Measurements from ENCODE around the gene PTPN7. TPM values are rescaled to one million over a fixed set of nuclear protein-coding genes. Genes with fewer than 3 reads are reported as not detected.
"Not testable (repeated sequence)": the region's sequence is repeated elsewhere in the genome, so short reads cannot be mapped to it uniquely, and the experiment has no call there.

PTPN7 gene
- total RNA-seq, 8 experiments from 2014 or later: 0.27 to 2.4 (median 0.64) TPM

DNA sequence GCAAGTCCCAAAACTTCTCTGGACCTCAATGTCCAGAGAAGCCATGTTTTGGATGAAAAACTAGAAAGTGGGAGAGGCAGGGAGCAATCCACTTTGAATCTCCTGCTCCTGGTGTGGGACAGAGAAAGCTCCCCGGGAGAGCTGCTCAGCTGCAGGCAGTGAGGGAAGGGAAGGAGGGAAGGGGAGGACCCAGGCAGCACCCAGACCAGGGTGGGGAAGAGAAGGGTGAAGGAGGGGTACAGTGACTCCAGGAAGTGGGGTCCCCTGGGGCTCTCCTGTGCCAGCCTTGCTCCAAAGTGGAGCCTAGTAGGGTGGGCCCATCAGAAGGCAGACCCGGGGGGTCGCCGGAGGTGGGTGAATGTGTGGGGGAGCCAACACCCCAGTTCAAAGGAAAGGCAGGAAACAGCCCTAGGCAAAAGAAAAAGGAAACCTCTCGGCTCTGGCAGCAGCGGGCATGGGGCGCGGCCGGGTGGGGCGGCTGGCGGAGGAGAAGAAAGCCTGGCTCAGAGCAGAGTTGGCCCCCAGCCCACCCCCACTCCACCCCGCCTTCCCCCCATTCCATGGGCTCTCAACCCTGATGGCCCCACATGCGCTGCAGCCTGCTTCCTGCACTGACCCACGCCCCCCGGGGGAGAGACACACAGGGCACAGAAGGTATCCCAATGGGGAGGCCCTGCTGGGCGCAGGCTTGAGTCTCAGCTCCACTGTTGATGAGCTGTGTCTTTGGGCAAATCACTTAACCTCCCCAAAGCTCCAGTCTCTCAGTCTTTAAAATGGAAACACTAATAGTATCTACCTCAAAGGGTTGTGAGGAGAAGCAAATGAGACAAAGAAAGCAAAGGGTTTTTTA, 38.9 kb upstream of the PTPN7 start:
- in situ Hi-C loops (cut with MboI; ENCODE audit: low pct_unique_long_range_greater_than_20kb in 2 of 9, low sequenced_read_pairs in 9 of 9, unreplicated experiment in 9 of 9): loop anchor here in 3 of 9 experiments (25.0 kb wide), 2 partner anchors 113 to 513 kb away; partner anchors contain the start of gene SYT2 (in 1 of the 3)
- H3K27ac ChIP-seq: no peak overlapping the region
- H3K4me1 ChIP-seq (replicated peaks in 1 of 2): no peaks in the 10 kb centered on the region
- WGBS, 10 experiments: 40 to 90% (median 75%) methylated on average over 2 to 4 of the region's 16 CpGs; no CpG with 5 or more reads in 6 of the 10 experiments
- H3K4me3 ChIP-seq: no peak overlapping the region
- ATAC-seq (replicated peaks in 6 of 8): no peak

DNA sequence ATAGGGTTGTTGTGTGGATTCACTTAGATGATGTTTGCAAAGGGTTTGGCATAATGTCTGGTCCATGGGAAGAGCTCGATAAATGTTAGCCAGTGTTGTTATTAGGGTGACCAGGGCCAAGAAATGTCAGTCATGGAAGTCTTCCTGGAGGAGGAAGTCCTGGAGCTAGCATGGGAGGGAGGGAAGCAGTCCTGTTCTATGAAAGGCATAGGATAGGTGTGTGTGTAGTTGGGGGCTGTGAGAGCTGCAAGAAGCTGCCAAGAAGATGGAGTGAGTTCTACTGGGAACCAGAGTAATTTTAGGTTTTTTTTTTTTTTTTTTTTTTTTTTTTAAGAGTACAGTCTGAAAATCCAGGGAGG, 37.9 kb upstream of the PTPN7 start:
- H3K4me3 ChIP-seq: no peak overlapping the region
- in situ Hi-C loops (cut with MboI; ENCODE audit: low pct_unique_long_range_greater_than_20kb in 2 of 9, low sequenced_read_pairs in 9 of 9, unreplicated experiment in 9 of 9): loop anchor here in 3 of 9 experiments (25.0 kb wide), 2 partner anchors 114 to 514 kb away; partner anchors contain the start of gene SYT2 (in 1 of the 3)
- no peak overlapping the region for H3K27ac ChIP-seq
- 50 to 80% (median 67%) methylated on average over 1 of the region's 1 CpG; no CpG with 5 or more reads in 5 of the 10 experiments for WGBS, 10 experiments
- ATAC-seq (replicated peaks in 6 of 8): no peak
- no peaks in the 10 kb centered on the region for H3K4me1 ChIP-seq (replicated peaks in 1 of 2)

DNA sequence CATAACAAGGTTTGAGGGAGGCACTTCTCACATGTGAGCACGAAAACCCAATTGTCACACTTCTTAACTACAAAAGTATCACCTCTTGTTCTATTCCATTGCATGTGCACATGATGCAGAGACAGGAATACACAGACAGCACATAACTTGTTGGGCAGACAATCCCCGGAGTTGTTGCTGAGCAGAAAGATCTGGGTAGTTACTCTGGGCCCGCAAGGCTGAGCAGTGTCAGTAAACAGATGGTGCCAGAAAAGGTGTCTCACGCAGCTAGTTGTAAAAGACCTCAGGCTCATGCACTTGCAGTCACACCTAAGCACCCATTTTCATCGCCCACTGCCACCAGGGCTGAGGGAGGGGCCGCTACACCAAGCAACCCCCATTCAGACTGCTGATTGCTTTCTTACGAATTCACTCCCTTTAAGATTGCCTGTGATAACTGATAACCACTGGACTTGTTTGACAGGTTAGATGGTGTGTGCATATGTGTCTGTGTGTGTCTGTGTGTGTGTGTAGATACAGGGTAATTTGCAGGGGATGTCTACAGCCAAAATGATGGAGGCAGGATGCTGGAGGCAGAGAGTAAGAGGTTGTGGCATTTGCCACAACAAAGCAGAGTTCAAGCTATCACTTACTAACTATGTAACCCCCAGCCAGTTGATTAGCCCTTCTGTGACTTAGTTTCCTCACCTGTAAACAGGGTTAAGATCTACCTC, 37.4 kb upstream of the PTPN7 start:
- no peaks in the 10 kb centered on the region for H3K4me1 ChIP-seq (replicated peaks in 1 of 2)
- H3K4me3 ChIP-seq: no peak overlapping the region
- in situ Hi-C loops (cut with MboI; ENCODE audit: low pct_unique_long_range_greater_than_20kb in 2 of 9, low sequenced_read_pairs in 9 of 9, unreplicated experiment in 9 of 9): loop anchor here in 3 of 9 experiments (25.0 kb wide), 2 partner anchors 114 to 514 kb away; partner anchors contain the start of gene SYT2 (in 1 of the 3)
- no peak overlapping the region for H3K27ac ChIP-seq
- 40 to 87% (median 80%) methylated on average over 1 to 7 of the region's 7 CpGs; no CpG with 5 or more reads in 3 of the 10 experiments for WGBS, 10 experiments
- no peak for ATAC-seq (replicated peaks in 6 of 8)

DNA sequence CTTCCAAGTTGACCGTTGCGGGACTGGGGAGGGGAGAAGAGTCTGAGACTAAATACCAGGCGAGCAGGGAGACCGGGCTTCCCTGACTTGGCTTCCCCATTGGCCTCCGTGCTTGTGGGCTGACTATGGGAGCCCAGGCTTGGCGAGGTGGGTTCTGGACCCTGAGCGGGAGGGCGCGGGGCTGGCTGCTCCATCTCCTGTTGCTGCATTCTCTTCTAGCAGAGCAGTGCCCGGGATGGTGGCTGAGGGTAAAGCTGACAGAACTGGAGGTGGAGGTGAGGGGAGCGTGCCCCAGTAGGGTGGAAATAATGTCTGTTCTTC, 33.9 kb upstream of the PTPN7 start:
- in situ Hi-C loops (cut with MboI; ENCODE audit: low pct_unique_long_range_greater_than_20kb in 2 of 9, low sequenced_read_pairs in 9 of 9, unreplicated experiment in 9 of 9): loop anchor here in 3 of 9 experiments (25.0 kb wide), 2 partner anchors 118 to 518 kb away; partner anchors contain the start of gene SYT2 (in 1 of the 3)
- Histone ChIP-seq H3K4me1 (replicated peaks in 1 of 2) (no peaks in the 10 kb centered on the region), H3K27ac (no peak overlapping the region), H3K4me3 (no peak overlapping the region)
- ATAC-seq (replicated peaks in 6 of 8): no peak
- no CpG with 5 or more reads among the region's 11 CpGs for WGBS, 10 experiments

DNA sequence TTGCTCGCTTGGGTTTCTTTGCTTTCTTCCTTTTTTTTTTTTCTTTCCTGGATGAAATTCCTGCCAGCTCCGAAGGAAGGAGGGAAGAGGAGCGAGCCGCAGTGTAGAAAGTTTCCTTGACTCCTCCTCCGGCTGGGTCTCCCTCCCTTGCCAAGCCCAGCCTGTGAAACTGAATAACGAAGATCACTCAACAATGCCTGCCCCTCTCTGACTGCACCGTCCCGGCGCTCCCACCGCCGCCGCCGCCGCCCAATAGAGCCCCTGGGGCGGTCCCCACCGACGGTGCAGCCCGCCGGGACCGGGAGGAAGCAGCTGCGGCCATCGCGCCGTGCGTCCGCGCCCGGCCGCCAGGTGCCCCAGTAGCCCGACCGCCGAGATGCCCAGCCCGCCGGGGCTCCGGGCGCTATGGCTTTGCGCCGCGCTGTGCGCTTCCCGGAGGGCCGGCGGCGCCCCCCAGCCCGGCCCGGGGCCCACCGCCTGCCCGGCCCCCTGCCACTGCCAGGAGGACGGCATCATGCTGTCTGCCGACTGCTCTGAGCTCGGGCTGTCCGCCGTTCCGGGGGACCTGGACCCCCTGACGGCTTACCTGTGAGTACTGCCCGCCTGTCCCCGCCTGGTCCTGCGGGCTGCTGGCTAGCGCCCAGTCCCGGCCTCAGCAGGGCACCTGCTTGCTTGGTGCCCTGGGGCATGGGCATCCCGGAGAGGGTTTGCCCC, 33.4 kb upstream of the PTPN7 start, which contains the start of gene LGR6:
LGR6 (plus strand) TSS at position 186 of the 714 bp plus-strand sequence; CDS start at position 377, 191 bp downstream.
- 2 to 20% (median 9%) methylated on average over 1 to 7 of the region's 61 CpGs; no CpG with 5 or more reads in 4 of the 10 experiments for WGBS, 10 experiments
- peaks cover 0 to 4% of the 10 kb centered on the region in 2 donors for H3K4me1 ChIP-seq (replicated peaks in 1 of 2)
- H3K4me3 ChIP-seq: no peak within 1 kb of the TSS
- no peak within 1 kb of the TSS for H3K27ac ChIP-seq
- in situ Hi-C loops (cut with MboI; ENCODE audit: low pct_unique_long_range_greater_than_20kb in 2 of 9, low sequenced_read_pairs in 9 of 9, unreplicated experiment in 9 of 9): loop anchor here in 3 of 9 experiments (25.0 kb wide), 2 partner anchors 119 to 519 kb away; partner anchors contain the start of gene SYT2 (in 1 of the 3)
- peak; percentile 23 to 48 (median 42) for ATAC-seq (replicated peaks in 6 of 8)

DNA sequence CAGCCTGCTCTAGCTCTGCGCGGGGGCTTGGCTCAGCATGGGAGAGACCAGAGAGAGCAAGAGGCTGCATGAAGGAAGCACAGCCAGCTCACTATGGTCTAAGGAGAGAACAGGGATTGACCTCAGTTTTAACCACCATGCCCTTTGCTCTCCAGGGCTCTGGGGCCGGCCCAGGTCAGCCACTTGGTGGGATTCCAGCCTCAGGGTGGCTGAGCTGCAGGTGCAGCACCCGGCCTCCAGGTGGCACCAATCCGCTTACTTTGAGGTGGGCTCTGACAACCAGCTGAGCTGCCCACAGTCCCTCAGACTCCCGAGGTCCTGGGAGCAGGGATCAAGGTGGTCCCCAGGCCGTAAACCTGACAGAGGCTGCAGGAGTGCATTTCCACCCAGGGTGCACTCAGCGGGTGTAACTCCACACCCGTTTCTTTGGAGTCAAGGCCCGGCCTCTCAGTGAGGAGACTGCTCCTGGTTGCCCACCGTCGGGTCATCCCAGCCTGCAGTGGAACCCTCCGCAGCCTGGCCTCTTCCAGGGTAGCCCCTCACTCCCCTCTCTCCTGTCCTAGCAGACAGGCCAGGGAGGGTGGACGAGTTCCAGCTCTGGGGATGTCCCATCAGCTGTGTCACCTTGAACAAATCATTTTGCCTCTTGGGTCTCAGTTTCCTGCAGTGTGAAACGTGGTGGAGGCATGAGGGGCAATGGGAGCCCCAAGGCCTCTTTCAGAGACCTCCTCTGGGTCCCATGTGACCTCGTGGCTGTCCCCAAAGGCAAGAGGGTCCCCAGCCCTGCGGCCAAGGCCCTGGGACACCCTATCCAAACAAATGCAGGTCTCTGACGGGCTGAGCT, 32.6 kb upstream of the PTPN7 start:
- Histone ChIP-seq H3K4me1 (replicated peaks in 1 of 2) (peaks cover 0 to 7% of the 10 kb centered on the region in 2 donors), H3K4me3 (no peak overlapping the region), H3K27ac (no peak overlapping the region)
- in situ Hi-C loops (cut with MboI; ENCODE audit: low pct_unique_long_range_greater_than_20kb in 2 of 9, low sequenced_read_pairs in 9 of 9, unreplicated experiment in 9 of 9): loop anchor here in 3 of 9 experiments (25.0 kb wide), 2 partner anchors 119 to 519 kb away; partner anchors contain the start of gene SYT2 (in 1 of the 3)
- WGBS, 10 experiments: 0 to 53% (median 23%) methylated on average over 2 to 14 of the region's 18 CpGs; no CpG with 5 or more reads in 1 of the 10 experiments
- peak in 7 of 8 experiments; percentile 26 to 63 (median 41) for ATAC-seq (replicated peaks in 6 of 8)

DNA sequence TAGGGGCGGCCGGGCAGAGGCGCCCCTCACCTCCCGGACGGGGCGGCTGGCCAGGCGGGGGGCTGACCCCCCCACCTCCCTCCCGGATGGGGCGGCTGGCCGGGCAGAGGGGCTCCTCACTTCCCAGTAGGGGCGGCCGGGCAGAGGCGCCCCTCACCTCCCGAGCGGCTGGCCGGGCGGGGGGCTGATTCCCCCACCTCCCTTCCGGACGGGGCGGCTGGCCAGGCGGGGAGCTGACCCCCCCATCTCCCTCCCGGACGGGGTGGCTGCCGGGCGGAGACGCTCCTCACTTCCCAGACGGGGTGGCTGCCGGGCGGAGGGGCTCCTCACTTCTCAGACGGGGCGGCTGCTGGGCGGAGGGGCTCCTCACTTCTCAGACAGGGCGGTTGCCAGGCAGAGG, 31.0 kb upstream of the PTPN7 start:
- in situ Hi-C loops (cut with MboI; ENCODE audit: low pct_unique_long_range_greater_than_20kb in 2 of 9, low sequenced_read_pairs in 9 of 9, unreplicated experiment in 9 of 9): loop anchor here in 3 of 9 experiments (25.0 kb wide), 2 partner anchors 121 to 521 kb away; partner anchors contain the start of gene SYT2 (in 1 of the 3)
- not testable (repeated sequence) for H3K4me1 ChIP-seq (replicated peaks in 1 of 2); H3K27ac ChIP-seq; H3K4me3 ChIP-seq; ATAC-seq (replicated peaks in 6 of 8)
- WGBS, 10 experiments: no CpG with 5 or more reads among the region's 33 CpGs

DNA sequence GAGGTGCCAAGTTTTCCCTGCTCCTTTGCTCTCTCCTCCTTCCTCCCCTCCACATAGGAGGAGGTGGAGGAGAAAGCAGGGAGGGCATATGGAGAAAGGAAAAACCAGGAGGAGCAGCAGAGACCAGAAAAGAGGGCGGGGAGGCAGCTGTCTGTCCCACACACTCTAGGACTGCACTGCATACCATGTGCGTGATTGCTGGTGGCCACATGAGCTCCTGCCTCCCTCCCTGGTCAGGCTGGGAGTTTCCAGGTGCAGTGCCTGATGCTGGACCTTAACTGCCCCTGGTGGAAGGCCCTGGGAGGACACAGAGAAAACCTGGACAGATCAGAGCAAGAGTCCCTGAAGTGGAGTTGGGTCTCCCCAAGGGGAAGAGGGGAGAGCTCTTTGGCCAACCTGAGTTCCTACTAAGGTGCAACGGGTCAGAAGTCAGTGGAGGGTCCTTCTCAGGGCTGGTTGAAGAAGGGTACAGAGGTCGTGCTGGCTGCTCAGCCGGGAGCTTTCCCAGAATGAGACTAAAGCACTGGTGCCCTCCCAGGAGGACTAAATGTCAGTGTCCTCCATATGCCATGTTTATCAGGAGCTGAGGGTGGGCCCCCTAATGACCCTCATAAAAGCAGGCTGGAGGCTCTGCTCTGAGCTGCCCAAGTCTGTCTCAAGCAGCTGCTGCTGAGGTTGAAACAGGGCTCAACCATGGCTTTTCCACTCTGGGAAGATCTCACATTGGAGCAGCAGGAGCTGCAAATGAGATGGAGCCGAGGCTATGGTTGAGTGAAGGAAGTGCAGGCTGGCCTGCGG, 29.7 kb upstream of the PTPN7 start:
- WGBS, 10 experiments: 10 to 81% (median 74%) methylated on average over 2 to 6 of the region's 7 CpGs; no CpG with 5 or more reads in 6 of the 10 experiments
- Histone ChIP-seq H3K4me3 (no peak overlapping the region), H3K4me1 (replicated peaks in 1 of 2) (peaks cover 0 to 7% of the 10 kb centered on the region in 2 donors), H3K27ac (no peak overlapping the region)
- in situ Hi-C loops (cut with MboI; ENCODE audit: low pct_unique_long_range_greater_than_20kb in 2 of 9, low sequenced_read_pairs in 9 of 9, unreplicated experiment in 9 of 9): loop anchor here in 7 of 9 experiments (5.0 to 25.0 kb wide), 4 partner anchors 122 to 522 kb away; partner anchors contain the start of gene SYT2 (in 1 of the 7)
- ATAC-seq (replicated peaks in 6 of 8): peak in 3 of 8 experiments; percentile 54 to 89 (median 69)

DNA sequence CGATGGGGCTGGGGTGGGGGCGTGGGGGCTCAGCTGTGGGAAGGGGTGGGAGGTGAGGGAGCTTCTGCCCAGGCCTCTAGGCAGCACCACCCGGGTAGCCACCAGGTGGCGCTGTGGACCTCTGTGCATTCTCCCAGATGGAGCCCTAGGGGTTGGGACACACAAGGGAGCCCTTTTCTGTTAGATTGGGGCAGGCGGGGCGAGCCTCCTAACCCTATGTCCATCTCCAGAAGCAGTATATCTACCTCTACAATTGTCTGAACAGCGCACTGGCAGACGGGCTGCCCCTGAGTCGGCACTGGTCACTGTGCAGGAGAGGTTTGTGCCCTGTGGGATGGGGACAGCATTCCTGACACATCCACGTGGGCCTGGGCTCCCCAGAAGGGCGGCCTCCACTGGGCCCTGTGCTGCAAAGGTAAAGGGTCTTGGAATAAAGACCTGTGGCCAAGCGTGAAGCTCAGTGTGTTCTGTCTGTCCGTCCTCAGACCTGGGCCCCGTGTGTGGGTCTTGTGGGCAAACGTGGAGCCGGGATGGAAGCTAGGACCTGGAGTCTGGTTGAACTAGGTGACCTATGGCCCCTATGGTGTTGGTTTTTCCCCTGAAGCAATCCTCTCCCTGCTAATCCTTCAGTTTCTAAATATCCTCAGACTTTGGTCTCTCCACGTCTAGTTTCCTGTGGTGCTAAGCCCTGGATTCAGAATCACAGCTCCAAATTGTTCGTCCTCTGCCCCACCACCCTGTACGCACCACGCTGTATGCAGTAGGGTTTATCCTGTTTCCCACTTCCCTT, 28.8 kb upstream of the PTPN7 start:
- 17 to 86% (median 80%) methylated on average over 1 to 7 of the region's 20 CpGs; no CpG with 5 or more reads in 5 of the 10 experiments for WGBS, 10 experiments
- in situ Hi-C loops (cut with MboI; ENCODE audit: low pct_unique_long_range_greater_than_20kb in 2 of 9, low sequenced_read_pairs in 9 of 9, unreplicated experiment in 9 of 9): loop anchor here in 7 of 9 experiments (5.0 to 25.0 kb wide), 4 partner anchors 123 to 523 kb away; partner anchors contain the start of gene SYT2 (in 1 of the 7)
- peak; percentile 37 to 69 (median 63) for ATAC-seq (replicated peaks in 6 of 8)
- no peak overlapping the region for H3K27ac ChIP-seq
- H3K4me1 ChIP-seq (replicated peaks in 1 of 2): peaks cover 0 to 11% of the 10 kb centered on the region in 2 donors
- H3K4me3 ChIP-seq: no peak overlapping the region

DNA sequence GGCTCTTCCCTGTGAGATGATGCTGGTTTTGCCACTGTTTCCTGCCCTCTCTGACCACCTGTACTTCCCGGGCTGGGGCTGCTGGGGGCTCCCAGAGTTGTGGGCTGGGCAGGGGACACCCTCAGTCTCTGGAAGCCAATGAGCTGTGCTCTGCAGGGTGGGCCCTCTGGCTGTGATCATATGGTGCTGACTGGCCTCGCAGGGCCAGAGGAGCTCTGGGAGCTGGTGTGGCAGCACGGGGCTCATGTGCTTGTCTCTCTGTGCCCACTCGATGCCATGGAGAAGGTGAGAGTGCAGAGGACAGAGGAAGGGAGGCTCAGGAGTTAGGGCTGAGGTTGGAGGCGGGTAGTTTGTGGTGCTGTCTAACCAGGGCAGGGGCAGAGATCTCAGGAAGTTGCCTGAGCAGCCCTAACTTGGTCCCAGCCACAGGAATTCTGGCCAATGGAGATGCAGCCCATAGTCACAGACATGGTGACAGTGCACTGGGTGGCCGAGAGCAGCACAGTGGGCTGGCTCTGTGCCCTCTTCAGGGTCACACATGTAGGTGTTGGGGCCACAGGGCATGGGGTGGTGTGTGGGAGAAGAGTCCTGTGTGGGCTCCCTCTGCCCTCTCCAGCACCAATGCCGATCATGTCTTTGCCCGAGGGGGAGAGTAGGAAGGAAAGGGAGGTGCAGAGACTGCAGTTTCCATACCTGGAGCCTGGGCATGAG, 27.4 kb upstream of the PTPN7 start:
- ATAC-seq (replicated peaks in 6 of 8): no peak
- WGBS, 10 experiments: 50 to 80% (median 71%) methylated on average over 1 to 3 of the region's 8 CpGs; no CpG with 5 or more reads in 6 of the 10 experiments
- Histone ChIP-seq H3K27ac (no peak overlapping the region), H3K4me1 (replicated peaks in 1 of 2) (peaks cover 0 to 11% of the 10 kb centered on the region in 2 donors), H3K4me3 (no peak overlapping the region)
- in situ Hi-C loops (cut with MboI; ENCODE audit: low pct_unique_long_range_greater_than_20kb in 2 of 9, low sequenced_read_pairs in 9 of 9, unreplicated experiment in 9 of 9): loop anchor here in 7 of 9 experiments (5.0 to 25.0 kb wide), 4 partner anchors 124 to 524 kb away; partner anchors contain the start of gene SYT2 (in 1 of the 7)
